A549 (cell line): ENCODE results near the gene PTPRN2. TPM values are rescaled to one million over a fixed set of nuclear protein-coding genes. Genes with fewer than 3 reads are reported as not detected.

ENCODE experiments used
- ATAC-seq, 2 experiments: fragments of 200-7000 bp in 1 of 2; fragments of >200 bp in 1 of 2; cut with Nextera tagmentation in 1 of 2; cut with Tn5 transposase in 1 of 2; 3 replicates each; pipeline versions ENCODE4 v1.8.0 to v1.9.1; 2018 to 2020; ENCODE audit warnings: mild to moderate bottlenecking in 1 of 2, moderate library complexity in 1 of 2
- CTCF ChIA-PET: fragments of 300-600 bp; sonication (Branson Sonifier 250); formaldehyde crosslinking; extraction: SDS; loops from one replicate; lab custom pipeline; 2021; ENCODE audit warnings: antibody characterized with exemption, inconsistent platforms; lab: Yijun Ruan, JAX
- POLR2A ChIA-PET: fragments of 350-600 bp; formaldehyde crosslinking; extraction: SDS; loops from one replicate; lab custom pipeline; 2021; ENCODE audit warnings: antibody characterized with exemption, inconsistent platforms; lab: Yijun Ruan, JAX
- DNase-seq, 2 experiments: peaks; one replicate each; pipeline versions ENCODE4 v3.0.0 to v3.0.0-alpha.2; 2011 to 2016; ENCODE audit warnings: low read depth in 1 of 2, low spot score in 1 of 2
- FAIRE-seq: peaks from 2 replicates; lab custom pipeline; 2011; peaks lifted over from hg19 to GRCh38; lab: Jason Lieb, UNC
- H3K27ac ChIP-seq, 2 experiments: fragments of >200 bp; sonication (Bioruptor Twin); formaldehyde crosslinking; 3 replicates each; pipeline ENCODE4 v1.5.1; 2016 to 2017
- H3K4me1 ChIP-seq: fragments of >200 bp; sonication (Bioruptor Twin); formaldehyde crosslinking; 3 replicates; pipeline ENCODE4 v1.6.1; 2016
- H3K4me2 ChIP-seq: fragments of >200 bp; sonication (Bioruptor Twin); formaldehyde crosslinking; 3 replicates; pipeline ENCODE4 v1.6.1; 2016
- H3K4me3 ChIP-seq: fragments of >200 bp; sonication (Bioruptor Twin); formaldehyde crosslinking; 3 replicates; pipeline ENCODE4 v1.5.1; 2016
- H3K9me3 ChIP-seq: fragments of >200 bp; sonication (Bioruptor Twin); formaldehyde crosslinking; 3 replicates; pipeline ENCODE4 v1.6.1; 2016
- CBX2 ChIP-seq: fragments of 200-600 bp; sonication (generic); IDR thresholded peaks from 2 replicates; pipeline ENCODE4 v1.6.1; 2016; ENCODE audit warnings: low read depth, mild to moderate bottlenecking, borderline replicate concordance
- CBX8 ChIP-seq: fragments of 200-600 bp; sonication (generic); IDR thresholded peaks from 2 replicates; pipeline ENCODE4 v1.6.1; 2016
- CHD2 ChIP-seq: fragments of 150-350 bp; IDR thresholded peaks from 2 replicates; pipeline ENCODE4 v1.6.1; 2014; ENCODE audit warnings: low read length; ENCODE audit not compliant: partially characterized antibody
- EHF ChIP-seq: fragments of 250-450 bp; sonication (Bioruptor Pico); IDR thresholded peaks from 2 replicates; pipeline ENCODE4 v1.5.0; 2020; ENCODE audit warnings: mild to moderate bottlenecking
- ESRRA ChIP-seq: fragments of 150-350 bp; IDR thresholded peaks from 2 replicates; pipeline ENCODE4 v1.6.1; 2014; ENCODE audit warnings: mild to moderate bottlenecking, low read length, borderline replicate concordance
- FOSL2 ChIP-seq, 2 experiments: fragments of 450-650 bp in 1 of 2; fragments of >200 bp in 1 of 2; sonication (Bioruptor Twin) in 1 of 2; formaldehyde crosslinking; IDR thresholded peaks; 2 replicates each; pipeline versions ENCODE4 v1.5.0 to v1.6.1; 2016 to 2020; ENCODE audit warnings: mild to moderate bottlenecking in 1 of 2, moderate library complexity in 1 of 2
- HEYL ChIP-seq: fragments of 250-450 bp; sonication (Bioruptor Pico); IDR thresholded peaks from 2 replicates; pipeline ENCODE4 v1.8.0; 2021; ENCODE audit warnings: mild to moderate bottlenecking, moderate library complexity
- HOXA7 ChIP-seq: fragments of 250-450 bp; sonication (Bioruptor Pico); IDR thresholded peaks from 2 replicates; pipeline ENCODE4 v1.5.0; 2020; ENCODE audit warnings: mild to moderate bottlenecking, moderate library complexity
- JUN ChIP-seq, 2 experiments: fragments of >200 bp; sonication (Bioruptor Twin); formaldehyde crosslinking; IDR thresholded peaks; 2 replicates in 1 of 2; 3 replicates in 1 of 2; pipeline ENCODE4 v1.6.1; 2016 to 2017
- JUNB ChIP-seq: fragments of >200 bp; sonication (Bioruptor Twin); formaldehyde crosslinking; IDR thresholded peaks from 2 replicates; pipeline ENCODE4 v1.6.1; 2016
- KDM1A ChIP-seq: fragments of 200-600 bp; sonication (generic); IDR thresholded peaks from 2 replicates; pipeline ENCODE4 v1.6.1; 2016; ENCODE audit warnings: low read depth, mild to moderate bottlenecking
- MAZ ChIP-seq: fragments of 150-350 bp; IDR thresholded peaks from 2 replicates; pipeline ENCODE4 v1.6.1; 2014; ENCODE audit warnings: antibody characterized with exemption, low read depth, low read length, borderline replicate concordance
- NR3C1 ChIP-seq: fragments of >200 bp; sonication (Bioruptor Twin); formaldehyde crosslinking; IDR thresholded peaks from 3 replicates; pipeline ENCODE4 v1.6.1; 2017
- RARB ChIP-seq: fragments of 250-450 bp; sonication (Bioruptor Pico); IDR thresholded peaks from 2 replicates; pipeline ENCODE4 v1.8.0; 2021; ENCODE audit warnings: mild to moderate bottlenecking, moderate library complexity
- SREBF2 ChIP-seq: fragments of 450-650 bp; IDR thresholded peaks from 2 replicates; pipeline ENCODE4 v1.6.1; 2014; ENCODE audit warnings: mild to moderate bottlenecking, moderate library complexity
- TFCP2L1 ChIP-seq: fragments of 250-450 bp; sonication (Bioruptor Pico); IDR thresholded peaks from 2 replicates; pipeline ENCODE4 v1.5.0; 2021; ENCODE audit warnings: mild to moderate bottlenecking
- ZC3H11A ChIP-seq: fragments of 450-650 bp; IDR thresholded peaks from 2 replicates; pipeline ENCODE4 v1.6.1; 2014; ENCODE audit warnings: antibody characterized with exemption, mild to moderate bottlenecking
- ZFP36 ChIP-seq: fragments of 450-650 bp; IDR thresholded peaks from 2 replicates; pipeline ENCODE4 v1.6.1; 2014; ENCODE audit warnings: borderline replicate concordance; ENCODE audit not compliant: partially characterized antibody
- WGBS: methylation state at CpG from one replicate; pipeline ENCODE4 v1.1.6; 2017; ENCODE audit errors: missing lambda C conversion rate; 5-methylcytosine and 5-hydroxymethylcytosine counted together
- polyA plus RNA-seq, 4 experiments: library from polyadenylated mRNA; depleted of rRNA in 3 of 4; stranded (reverse); fragments of >200 nt; fragmentation: RNase III in 1 of 4; extraction: RNeasy Plus Mini Kit Qiagen cat#74134 plus additional on column Dnase treatment in 1 of 4; gene quantifications; 2 replicates in 3 of 4; 3 replicates in 1 of 4; pipeline ENCODE4 v1.2.3, GENCODE V29; 2011 to 2017
- TF ChIP-seq, protein P1 (sequence below): IDR thresholded peaks from 2 replicates; pipeline ENCODE4 v1.6.1; 2012
- TF ChIP-seq, protein P2 (sequence below): fragments of 150-350 bp; IDR thresholded peaks from 2 replicates; pipeline ENCODE4 v1.6.1; 2014; ENCODE audit warnings: low read depth, mild to moderate bottlenecking, low read length
- TF ChIP-seq, protein P3 (sequence below): IDR thresholded peaks from 2 replicates; pipeline ENCODE4 v1.6.1; 2012
- TF ChIP-seq, protein P4 (sequence below): fragments of 450-650 bp; IDR thresholded peaks from 2 replicates; pipeline ENCODE4 v1.6.1; 2014; ENCODE audit warnings: antibody characterized with exemption
- TF ChIP-seq, protein P5 (sequence below): fragments of 200-600 bp; sonication (generic); IDR thresholded peaks from 2 replicates; pipeline ENCODE4 v1.6.1; 2016; ENCODE audit warnings: antibody characterized with exemption, mild to moderate bottlenecking, moderate library complexity

PTPRN2 gene
- polyA plus RNA-seq, 2 of the 4 experiments (the other 2 are of a cell fraction), result 0.41 to 1.2 TPM

DNA sequence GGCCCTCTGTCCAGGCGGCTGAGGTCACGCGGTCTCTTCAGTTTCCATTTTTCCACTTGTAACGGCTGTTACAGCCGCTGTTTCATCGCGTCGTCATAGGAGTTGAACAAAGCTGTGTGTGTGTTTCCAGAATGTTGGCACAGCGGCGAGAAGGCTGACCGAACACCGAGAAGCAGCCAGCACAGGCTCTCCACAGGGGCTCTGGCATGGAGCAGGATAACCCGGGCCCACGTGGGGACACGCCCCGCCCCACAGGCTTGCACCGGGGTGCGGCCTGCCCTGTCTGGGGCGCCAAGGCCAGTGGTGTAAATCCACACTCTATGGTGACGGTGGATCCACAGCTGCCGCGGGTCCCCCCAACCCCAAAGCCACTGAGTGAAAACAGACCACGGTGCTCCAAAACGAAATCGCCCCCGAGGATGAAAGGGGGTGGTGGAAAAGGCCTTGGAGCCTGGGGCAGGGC is 802.6 kb downstream of the PTPRN2 start:
- no peak for DNase-seq
- Histone ChIP-seq H3K4me2 (no peak overlapping the region), H3K4me3 (no peak overlapping the region), H3K27ac (no peak overlapping the region), H3K9me3 (no peaks in the 10 kb centered on the region), H3K4me1 (no peaks in the 10 kb centered on the region)
- TF ChIP-seq, protein P1, sequence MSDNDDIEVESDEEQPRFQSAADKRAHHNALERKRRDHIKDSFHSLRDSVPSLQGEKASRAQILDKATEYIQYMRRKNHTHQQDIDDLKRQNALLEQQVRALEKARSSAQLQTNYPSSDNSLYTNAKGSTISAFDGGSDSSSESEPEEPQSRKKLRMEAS, result no peak
- TF ChIP-seq, protein P2, sequence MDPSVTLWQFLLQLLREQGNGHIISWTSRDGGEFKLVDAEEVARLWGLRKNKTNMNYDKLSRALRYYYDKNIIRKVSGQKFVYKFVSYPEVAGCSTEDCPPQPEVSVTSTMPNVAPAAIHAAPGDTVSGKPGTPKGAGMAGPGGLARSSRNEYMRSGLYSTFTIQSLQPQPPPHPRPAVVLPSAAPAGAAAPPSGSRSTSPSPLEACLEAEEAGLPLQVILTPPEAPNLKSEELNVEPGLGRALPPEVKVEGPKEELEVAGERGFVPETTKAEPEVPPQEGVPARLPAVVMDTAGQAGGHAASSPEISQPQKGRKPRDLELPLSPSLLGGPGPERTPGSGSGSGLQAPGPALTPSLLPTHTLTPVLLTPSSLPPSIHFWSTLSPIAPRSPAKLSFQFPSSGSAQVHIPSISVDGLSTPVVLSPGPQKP, result no peak
- TF ChIP-seq JUN (IDR thresholded peaks at IDR 0.05) (no peak), JUNB (no peak), TFCP2L1 (CRISPR knock-in tag) (no peak), CBX2 (no peak), SREBF2 (no peak), ESRRA (no peak), NR3C1 (no peak), RARB (CRISPR knock-in tag) (no peak), FOSL2 (IDR thresholded peaks at IDR 0.05) (no peak), FOSL2 (CRISPR knock-in tag; IDR thresholded peaks at IDR 0.05) (no peak)
- 60% methylated on average over 26 of the region's 26 CpGs for WGBS
- no peak for ATAC-seq
- CTCF ChIA-PET, result no interaction called here
- POLR2A ChIA-PET, result no interaction called here
- no peak for FAIRE-seq

DNA sequence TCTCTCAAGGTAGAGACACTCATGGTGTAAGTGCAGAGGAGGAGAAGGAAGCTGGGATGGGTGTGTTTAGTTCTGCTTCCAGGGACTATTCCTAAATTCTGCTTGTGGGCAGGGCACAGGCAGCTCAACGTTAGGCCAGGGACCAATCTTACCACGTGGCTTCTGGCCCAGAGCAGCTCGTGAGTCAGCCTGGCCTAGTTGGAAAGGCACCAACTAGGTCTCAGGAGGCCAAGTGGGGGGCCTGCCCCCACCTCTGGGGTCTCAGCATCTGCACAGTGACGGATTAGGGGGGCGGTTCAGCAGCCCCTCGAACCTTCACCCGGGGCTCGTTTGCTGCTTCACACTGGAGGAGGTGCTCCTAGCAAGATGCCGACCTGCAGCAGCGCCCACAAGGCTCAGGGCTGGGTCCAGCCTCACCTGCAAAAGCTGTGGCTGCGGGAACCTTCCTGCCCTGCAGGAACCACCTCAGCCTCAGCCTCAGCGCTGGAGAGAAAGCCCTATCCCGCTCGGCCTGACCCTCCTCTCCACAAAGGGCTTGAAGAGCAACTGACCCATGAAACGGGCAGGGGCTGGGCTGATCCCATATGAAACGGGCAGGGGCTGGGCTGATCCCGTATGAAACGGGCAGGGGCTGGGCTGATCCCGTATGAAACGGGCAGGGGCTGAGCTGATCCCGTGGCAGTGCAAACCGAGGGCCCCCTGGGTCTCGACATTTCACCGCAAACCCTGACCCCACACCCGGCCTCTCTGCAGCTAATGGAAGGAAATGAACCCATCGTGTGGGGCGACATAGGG is 803.4 kb downstream of the PTPRN2 start:
- TF ChIP-seq HOXA7 (CRISPR knock-in tag) (no peak), CBX8 (no peak), ZFP36 (no peak), NR3C1 (no peak), ZC3H11A (no peak), EHF (CRISPR knock-in tag) (no peak), CHD2 (no peak), MAZ (no peak), KDM1A (no peak), HEYL (CRISPR knock-in tag) (no peak)
- TF ChIP-seq, protein P3, sequence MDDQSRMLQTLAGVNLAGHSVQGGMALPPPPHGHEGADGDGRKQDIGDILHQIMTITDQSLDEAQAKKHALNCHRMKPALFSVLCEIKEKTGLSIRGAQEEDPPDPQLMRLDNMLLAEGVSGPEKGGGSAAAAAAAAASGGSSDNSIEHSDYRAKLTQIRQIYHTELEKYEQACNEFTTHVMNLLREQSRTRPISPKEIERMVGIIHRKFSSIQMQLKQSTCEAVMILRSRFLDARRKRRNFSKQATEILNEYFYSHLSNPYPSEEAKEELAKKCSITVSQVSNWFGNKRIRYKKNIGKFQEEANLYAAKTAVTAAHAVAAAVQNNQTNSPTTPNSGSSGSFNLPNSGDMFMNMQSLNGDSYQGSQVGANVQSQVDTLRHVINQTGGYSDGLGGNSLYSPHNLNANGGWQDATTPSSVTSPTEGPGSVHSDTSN, result no peak
- TF ChIP-seq, protein P4, sequence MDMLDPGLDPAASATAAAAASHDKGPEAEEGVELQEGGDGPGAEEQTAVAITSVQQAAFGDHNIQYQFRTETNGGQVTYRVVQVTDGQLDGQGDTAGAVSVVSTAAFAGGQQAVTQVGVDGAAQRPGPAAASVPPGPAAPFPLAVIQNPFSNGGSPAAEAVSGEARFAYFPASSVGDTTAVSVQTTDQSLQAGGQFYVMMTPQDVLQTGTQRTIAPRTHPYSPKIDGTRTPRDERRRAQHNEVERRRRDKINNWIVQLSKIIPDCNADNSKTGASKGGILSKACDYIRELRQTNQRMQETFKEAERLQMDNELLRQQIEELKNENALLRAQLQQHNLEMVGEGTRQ, result no peak
- TF ChIP-seq, protein P1, result no peak
- TF ChIP-seq, protein P5, sequence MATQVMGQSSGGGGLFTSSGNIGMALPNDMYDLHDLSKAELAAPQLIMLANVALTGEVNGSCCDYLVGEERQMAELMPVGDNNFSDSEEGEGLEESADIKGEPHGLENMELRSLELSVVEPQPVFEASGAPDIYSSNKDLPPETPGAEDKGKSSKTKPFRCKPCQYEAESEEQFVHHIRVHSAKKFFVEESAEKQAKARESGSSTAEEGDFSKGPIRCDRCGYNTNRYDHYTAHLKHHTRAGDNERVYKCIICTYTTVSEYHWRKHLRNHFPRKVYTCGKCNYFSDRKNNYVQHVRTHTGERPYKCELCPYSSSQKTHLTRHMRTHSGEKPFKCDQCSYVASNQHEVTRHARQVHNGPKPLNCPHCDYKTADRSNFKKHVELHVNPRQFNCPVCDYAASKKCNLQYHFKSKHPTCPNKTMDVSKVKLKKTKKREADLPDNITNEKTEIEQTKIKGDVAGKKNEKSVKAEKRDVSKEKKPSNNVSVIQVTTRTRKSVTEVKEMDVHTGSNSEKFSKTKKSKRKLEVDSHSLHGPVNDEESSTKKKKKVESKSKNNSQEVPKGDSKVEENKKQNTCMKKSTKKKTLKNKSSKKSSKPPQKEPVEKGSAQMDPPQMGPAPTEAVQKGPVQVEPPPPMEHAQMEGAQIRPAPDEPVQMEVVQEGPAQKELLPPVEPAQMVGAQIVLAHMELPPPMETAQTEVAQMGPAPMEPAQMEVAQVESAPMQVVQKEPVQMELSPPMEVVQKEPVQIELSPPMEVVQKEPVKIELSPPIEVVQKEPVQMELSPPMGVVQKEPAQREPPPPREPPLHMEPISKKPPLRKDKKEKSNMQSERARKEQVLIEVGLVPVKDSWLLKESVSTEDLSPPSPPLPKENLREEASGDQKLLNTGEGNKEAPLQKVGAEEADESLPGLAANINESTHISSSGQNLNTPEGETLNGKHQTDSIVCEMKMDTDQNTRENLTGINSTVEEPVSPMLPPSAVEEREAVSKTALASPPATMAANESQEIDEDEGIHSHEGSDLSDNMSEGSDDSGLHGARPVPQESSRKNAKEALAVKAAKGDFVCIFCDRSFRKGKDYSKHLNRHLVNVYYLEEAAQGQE, result no peak
- WGBS, result 64% methylated on average over 11 of the region's 27 CpGs
- POLR2A ChIA-PET, result no interaction called here
- CTCF ChIA-PET, result no interaction called here
- no peak overlapping the region for H3K4me3 ChIP-seq
- no peak for DNase-seq
- no peaks in the 10 kb centered on the region for H3K4me1 ChIP-seq
- no peak for ATAC-seq
- H3K27ac ChIP-seq, result no peak overlapping the region
- no peak for FAIRE-seq
- no peaks in the 10 kb centered on the region for H3K9me3 ChIP-seq
- H3K4me2 ChIP-seq, result no peak overlapping the region
